GM19372 (cell line): ENCODE measurements around the gene SUCNR1.
"Not testable (repeated sequence)": the region's sequence is repeated elsewhere in the genome, so short reads cannot be mapped to it uniquely, and the experiment has no call there.

Experiments used
- ATAC-seq: cut with Tn5 transposase; IDR thresholded peaks from one replicate; pipeline ENCODE4 v1.9.1; 2021; ENCODE audit warnings: mild to moderate bottlenecking, low read depth, moderate library complexity; ENCODE audit not compliant: unreplicated experiment

The SUCNR1 gene

DNA sequence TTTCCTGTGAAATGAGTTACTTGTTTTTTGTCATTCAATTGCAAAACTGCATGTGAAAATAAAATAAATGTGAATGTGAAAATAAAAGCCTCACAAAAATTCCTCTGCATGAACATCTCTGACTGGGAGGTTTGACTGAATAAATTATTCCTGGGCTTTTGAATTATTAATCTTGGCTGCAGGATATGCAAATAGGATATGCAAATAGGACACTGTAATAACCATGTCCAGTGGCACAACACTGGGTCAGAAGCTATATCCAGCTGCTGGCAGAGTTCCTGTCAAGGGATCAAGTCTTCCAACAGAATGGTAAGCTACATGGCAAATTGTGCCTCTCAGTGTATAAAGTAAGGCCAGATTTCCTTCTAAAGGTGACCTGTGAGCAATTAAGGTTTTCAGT, at the start of gene SUCNR1:
TSS of gene SUCNR1 (plus strand) at position 246 of the 400 bp plus-strand sequence. CDS start 6,250 bp downstream, outside the sequence.
- no peak for ATAC-seq

- no peak for ATAC-seq
Measured at GRCh38 chr3:151827816-151828215, 45.6 kb upstream of the SUCNR1 start.

GRCh38 chr3:151835751-151836525, 37.5 kb upstream of the SUCNR1 start:
- no peak for ATAC-seq

GRCh38 chr3:151837057-151837456, 36.4 kb upstream of the SUCNR1 start:
- no peak for ATAC-seq

DNA sequence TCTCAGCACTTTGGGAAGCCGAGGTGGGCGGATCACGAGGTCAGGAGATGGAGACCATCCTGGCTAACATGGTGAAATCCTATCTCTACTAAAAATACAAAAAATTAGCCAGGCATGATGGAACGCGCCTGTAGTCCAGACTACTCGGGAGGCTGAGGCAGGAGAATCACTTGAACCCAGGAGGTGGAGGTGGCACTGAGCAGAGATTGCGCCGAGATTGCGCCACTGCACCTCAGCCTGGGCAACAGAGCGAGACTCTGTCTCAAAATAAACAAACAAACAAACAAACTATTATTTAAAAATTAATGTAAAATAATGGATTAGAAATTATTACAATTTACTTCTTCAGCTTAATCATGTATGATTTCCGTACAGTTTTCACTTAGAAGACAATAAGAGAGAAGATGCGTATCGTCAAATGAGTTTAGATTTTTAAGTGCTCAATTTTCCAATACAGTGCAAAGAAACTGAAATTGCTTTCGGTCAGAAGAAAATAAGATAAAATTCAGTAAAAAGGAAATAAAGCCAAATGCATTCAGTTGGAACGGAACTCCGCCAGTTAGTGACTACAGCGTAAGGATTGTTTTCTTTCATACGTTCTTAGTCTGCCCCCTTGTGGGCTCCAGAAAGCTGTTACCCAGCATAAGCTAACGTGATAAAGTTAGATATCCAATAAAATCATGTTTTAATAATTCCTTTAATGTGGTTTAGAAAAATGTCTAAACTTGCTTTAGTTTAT, 34.7 kb upstream of the SUCNR1 start:
- peak; percentile 58 for ATAC-seq

DNA sequence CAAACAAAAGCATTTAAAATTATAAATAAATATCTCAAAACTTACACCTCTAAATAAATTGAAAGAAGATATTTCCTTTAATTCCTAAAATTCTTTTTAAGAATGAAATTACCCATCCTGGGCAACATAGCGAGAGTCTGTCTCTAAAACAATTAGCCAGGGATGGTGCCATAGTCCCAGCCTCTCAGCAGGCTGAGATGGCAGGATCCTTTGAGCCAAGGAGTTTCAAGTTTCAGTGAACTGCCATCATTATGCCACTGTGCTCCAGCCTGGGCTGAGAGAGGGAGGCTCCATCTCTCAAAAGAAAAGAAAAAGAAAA, 34.2 kb upstream of the SUCNR1 start:
- no peak for ATAC-seq

GRCh38 chr3:151841801-151842200, 31.6 kb upstream of the SUCNR1 start:
- no peak for ATAC-seq

DNA sequence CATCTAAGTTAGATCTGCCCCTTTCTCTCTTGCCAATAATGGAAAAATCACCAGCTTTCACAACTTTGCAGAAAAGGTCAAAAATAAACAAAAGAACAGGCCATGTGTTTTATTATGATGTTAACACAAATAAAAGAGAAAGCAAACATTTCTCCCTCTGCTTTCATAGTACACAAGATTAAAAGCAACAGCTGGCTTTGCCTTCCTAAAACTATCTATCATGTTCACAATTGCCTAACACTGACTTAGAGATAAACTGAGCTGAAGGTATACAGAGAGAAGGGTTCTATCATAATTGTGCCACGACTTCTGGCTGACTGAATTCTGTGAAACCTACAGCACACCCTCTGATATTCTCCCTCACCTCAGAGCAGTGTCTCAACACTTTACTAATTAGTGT, 30.2 kb upstream of the SUCNR1 start:
- ATAC-seq = no peak

DNA sequence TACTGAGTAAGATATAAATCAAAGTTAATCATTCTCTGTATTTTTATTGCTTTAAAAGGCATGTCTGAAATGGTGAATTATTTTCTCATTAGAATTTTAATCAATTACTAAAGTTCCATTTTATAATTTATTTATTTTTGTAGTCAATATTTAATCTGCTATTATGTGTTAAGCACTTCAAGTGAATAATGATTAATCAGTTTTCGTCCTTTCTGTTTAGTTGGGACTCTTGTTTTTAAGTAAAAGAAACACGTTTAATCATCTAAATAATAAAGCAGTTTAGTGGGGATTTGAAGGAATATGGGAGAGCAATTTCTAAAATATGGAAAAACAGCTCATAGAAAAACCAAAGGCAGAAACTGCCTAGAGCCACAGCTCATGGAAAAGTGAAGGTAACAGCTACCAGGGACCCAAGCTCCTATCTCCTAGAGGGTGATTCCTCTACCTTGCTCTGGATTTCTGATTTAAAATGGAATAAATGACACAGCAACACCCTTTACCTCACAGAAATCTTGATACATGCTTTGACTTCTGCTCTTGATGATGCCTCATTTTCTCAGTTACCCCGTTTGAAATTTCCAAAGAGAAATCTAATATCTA, 28.0 kb upstream of the SUCNR1 start:
- no peak for ATAC-seq

DNA sequence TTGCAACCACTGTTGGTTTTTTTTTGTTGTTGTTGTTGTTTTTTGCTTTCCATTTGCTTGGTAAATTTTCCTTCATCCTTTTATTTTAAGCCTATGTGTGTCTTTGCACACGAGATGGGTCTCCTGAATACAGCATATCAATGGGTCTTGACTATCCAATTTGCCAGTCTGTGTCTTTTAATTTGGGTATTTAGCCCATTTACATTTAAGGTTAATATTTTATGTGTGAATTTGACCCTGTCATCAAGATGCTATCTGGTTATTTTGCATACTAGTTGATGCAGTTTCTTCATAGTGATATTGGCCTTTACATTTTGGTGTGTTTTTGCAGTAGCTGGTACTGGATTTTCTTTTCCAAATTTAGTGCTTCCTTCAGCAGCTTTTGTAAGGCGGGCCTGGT, 23.4 kb upstream of the SUCNR1 start:
- not testable (repeated sequence) for ATAC-seq

- ATAC-seq = no peak
Measured at GRCh38 chr3:151852074-151852811, 21.2 kb upstream of the SUCNR1 start.

GRCh38 chr3:151856118-151856517, 17.3 kb upstream of the SUCNR1 start:
- ATAC-seq = no peak

GRCh38 chr3:151856641-151857040, 16.8 kb upstream of the SUCNR1 start:
- no peak for ATAC-seq

DNA sequence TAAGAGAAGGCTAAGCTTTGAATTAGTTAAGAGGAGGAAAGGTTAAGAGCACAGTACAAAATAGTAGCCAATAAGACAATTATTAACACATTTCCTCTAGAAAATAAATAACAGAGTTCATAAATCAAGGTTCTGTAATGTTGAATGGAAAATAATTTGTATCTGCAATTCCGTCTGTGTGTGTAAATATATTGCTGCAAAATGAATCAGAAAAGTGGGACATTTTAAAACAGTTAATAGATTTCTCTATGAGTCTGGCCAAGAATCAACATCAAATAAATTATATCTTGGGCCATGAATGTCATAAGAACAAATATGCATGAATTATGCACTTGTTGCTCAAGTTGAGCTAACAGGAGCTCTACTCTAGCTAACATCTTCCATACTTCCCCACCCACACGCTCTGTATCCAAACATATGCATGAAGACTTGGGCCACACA, 14.2 kb upstream of the SUCNR1 start:
- no peak for ATAC-seq

DNA sequence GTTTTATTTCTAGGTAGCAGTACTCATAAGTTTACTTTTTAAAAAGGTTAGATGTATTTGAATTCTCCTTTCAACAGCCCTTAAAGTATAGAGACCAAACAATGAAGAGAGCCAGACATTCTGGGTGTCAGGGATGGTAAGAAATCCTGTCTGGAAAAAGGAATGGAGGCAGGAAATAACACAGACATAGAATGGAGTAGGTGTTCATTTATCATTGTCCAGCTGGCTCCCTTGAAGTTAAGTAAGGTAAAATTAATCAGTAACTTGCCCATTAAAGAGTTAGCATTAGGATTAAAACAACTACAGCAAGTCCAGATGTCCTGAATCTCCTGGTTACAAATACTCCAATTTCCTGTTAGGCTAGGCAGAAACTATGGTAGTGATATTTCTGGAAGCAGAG, 13.5 kb upstream of the SUCNR1 start:
- no peak for ATAC-seq

- ATAC-seq = no peak
Measured at GRCh38 chr3:151863611-151864010, 9.8 kb upstream of the SUCNR1 start.

GRCh38 chr3:151864423-151865101, 8.9 kb upstream of the SUCNR1 start:
- no peak for ATAC-seq

DNA sequence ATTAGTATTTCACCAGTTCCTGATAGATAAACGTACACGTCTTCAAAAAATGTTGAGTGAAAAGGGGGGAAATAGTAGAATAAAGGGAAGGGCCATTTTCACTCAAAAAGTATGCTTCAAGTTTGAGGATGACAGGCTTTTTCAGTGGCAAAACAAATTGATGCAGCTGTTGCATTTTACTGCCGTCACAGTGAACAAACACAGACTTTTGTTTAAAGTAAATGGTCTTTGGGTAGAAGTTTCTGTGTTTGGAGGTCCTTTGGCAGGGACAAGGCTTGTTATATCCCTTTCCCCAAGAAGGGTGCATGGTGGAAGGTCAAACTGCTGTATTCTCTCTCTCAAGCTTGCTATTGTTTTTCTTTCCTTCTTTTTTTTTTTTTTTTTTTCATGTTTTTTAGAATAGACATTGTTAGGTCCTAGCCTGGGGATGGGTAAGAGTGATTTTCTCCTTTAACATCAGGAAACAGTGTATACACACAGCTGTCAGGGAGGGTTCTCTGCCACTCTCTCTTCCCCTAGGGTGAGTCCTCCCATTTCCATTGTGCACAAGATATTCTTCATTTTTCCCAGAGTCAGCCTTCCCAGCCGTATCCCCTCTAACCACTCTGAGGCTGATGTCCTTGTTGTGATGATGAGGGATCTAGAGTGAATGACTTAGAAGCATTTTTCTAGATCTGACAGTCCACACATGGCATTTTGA, 6.6 kb upstream of the SUCNR1 start:
- no peak for ATAC-seq

GRCh38 chr3:151867666-151868065, 5.8 kb upstream of the SUCNR1 start:
- no peak for ATAC-seq

- ATAC-seq = no peak
Measured at GRCh38 chr3:151869181-151869580, 4.3 kb upstream of the SUCNR1 start.
